AG20443 (cell line): ENCODE data around the gene PTGES3.
"Not testable (repeated sequence)": the region's sequence is repeated elsewhere in the genome, so short reads cannot be mapped to it uniquely, and the experiment has no call there.

Experiments
- DNase-seq: peaks from one replicate; pipeline ENCODE4 v3.0.0; 2012; ENCODE audit warnings: low spot score, mixed read lengths

The PTGES3 gene

GRCh38 chr12:56688129-56688845 lies at the start of gene PTGES3:
Gene PTGES3 (minus strand): TSS chr12:56688284. CDS start chr12:56687999, 285 bp downstream.
- peak; percentile 99 for DNase-seq

GRCh38 chr12:56728139-56728861 lies 40.2 kb upstream of the PTGES3 start:
- no peak for DNase-seq

- not testable (repeated sequence) for DNase-seq
Measured at GRCh38 chr12:56726196-56726675, 38.2 kb upstream of the PTGES3 start.

GRCh38 chr12:56725723-56726102 lies 37.6 kb upstream of the PTGES3 start:
- no peak for DNase-seq

- peak; percentile 98 for DNase-seq
Measured at GRCh38 chr12:56724972-56725722, 37.1 kb upstream of the PTGES3 start, which contains the start of gene NACA. Gene NACA (minus strand): TSS chr12:56725299. CDS start chr12:56724521, 778 bp downstream.

GRCh38 chr12:56724701-56724971 lies 36.6 kb upstream of the PTGES3 start:
- DNase-seq = no peak

GRCh38 chr12:56723889-56724700 lies 36.0 kb upstream of the PTGES3 start:
- DNase-seq = peak; percentile 70

- no peak for DNase-seq
Measured at GRCh38 chr12:56723352-56723751, 35.3 kb upstream of the PTGES3 start.

- no peak for DNase-seq
Measured at GRCh38 chr12:56722832-56723231, 34.7 kb upstream of the PTGES3 start.

GRCh38 chr12:56721721-56722120 lies 33.6 kb upstream of the PTGES3 start:
- DNase-seq = no peak

GRCh38 chr12:56721216-56721615 lies 33.1 kb upstream of the PTGES3 start:
- DNase-seq = no peak

GRCh38 chr12:56720731-56721151 lies 32.7 kb upstream of the PTGES3 start:
- DNase-seq = no peak

GRCh38 chr12:56719056-56719455 lies 31.0 kb upstream of the PTGES3 start:
- no peak for DNase-seq

GRCh38 chr12:56718636-56719035 lies 30.6 kb upstream of the PTGES3 start:
- no peak for DNase-seq

- no peak for DNase-seq
Measured at GRCh38 chr12:56718149-56718548, 30.1 kb upstream of the PTGES3 start.

GRCh38 chr12:56716933-56717880 lies 29.1 kb upstream of the PTGES3 start:
- DNase-seq = no peak

- no peak for DNase-seq
Measured at GRCh38 chr12:56716458-56716857, 28.4 kb upstream of the PTGES3 start.

- DNase-seq = no peak
Measured at GRCh38 chr12:56715798-56716197, 27.7 kb upstream of the PTGES3 start.

GRCh38 chr12:56714431-56714929 lies 26.4 kb upstream of the PTGES3 start:
- no peak for DNase-seq

- no peak for DNase-seq
Measured at GRCh38 chr12:56713345-56713744, 25.3 kb upstream of the PTGES3 start.
